Dedifferentiated amniotic fluid mesenchymal stem cell (primary cell): ENCODE results near the gene ADIPOR2.

Experiments
- DNase-seq: peaks from one replicate; pipeline ENCODE4 v3.0.0-alpha.2; 2016; ENCODE audit errors: extremely low spot score

The ADIPOR2 gene

GRCh38 chr12:1829306-1829900 lies 138.5 kb downstream of the ADIPOR2 start:
- DNase-seq: no peak

GRCh38 chr12:1830401-1830845 lies 139.6 kb downstream of the ADIPOR2 start:
- no peak for DNase-seq

- DNase-seq: no peak
Observed at GRCh38 chr12:1830981-1831963, 140.4 kb downstream of the ADIPOR2 start.

GRCh38 chr12:1832801-1833595 lies 142.1 kb downstream of the ADIPOR2 start:
- no peak for DNase-seq

GRCh38 chr12:1833596-1834028 lies 142.7 kb downstream of the ADIPOR2 start:
- DNase-seq: no peak

- DNase-seq: no peak
Observed at GRCh38 chr12:1834186-1834925, 143.5 kb downstream of the ADIPOR2 start.

GRCh38 chr12:1835211-1836131 lies 144.6 kb downstream of the ADIPOR2 start:
- DNase-seq: no peak

- no peak for DNase-seq
Observed at GRCh38 chr12:1836241-1836803, 145.5 kb downstream of the ADIPOR2 start.

- no peak for DNase-seq
Observed at GRCh38 chr12:1836854-1837421, 146.1 kb downstream of the ADIPOR2 start.

- no peak for DNase-seq
Observed at GRCh38 chr12:1837541-1838204, 146.8 kb downstream of the ADIPOR2 start.
